22Rv1 (cell line): ENCODE data around the gene BUD13.

Source experiments
- CTCF ChIP-seq: fragments of 450-650 bp; IDR thresholded peaks from 2 replicates; pipeline ENCODE4 v1.5.1; 2017; ENCODE audit warnings: mild to moderate bottlenecking
- ZFX ChIP-seq: fragments of 450-650 bp; IDR thresholded peaks from 2 replicates; pipeline ENCODE4 v1.6.1; 2017; ENCODE audit warnings: antibody characterized with exemption, borderline replicate concordance

- TF ChIP-seq CTCF (no peak), ZFX (no peak)
Measured at GRCh38 chr11:116714902-116715301, 57.9 kb downstream of the BUD13 start.
